ENCODE results near the gene OR51T1. TPM values are rescaled to one million over a fixed set of nuclear protein-coding genes. Genes with fewer than 3 reads are reported as not detected.

OR51T1 gene
- total RNA-seq (2021): not detected in 2 replicates
- long read RNA-seq: 0 reads

- Mint-ChIP-seq H3K4me1 (no peaks in the 10 kb centered on the region), H3K9me3 (no peaks in the 10 kb centered on the region; a peak in 1 of 5 replicates), H3K27ac (no peak within 1 kb of the TSS), H3K36me3 (ENCODE audit: insufficient read depth in 1 of 3, low read depth in 3 of 3) (no peaks in the 10 kb centered on the region), H3K27me3 (ENCODE audit: low read depth) (peaks cover 2% of the 10 kb centered on the region; the same call in 1 of the 2 replicates), H3K4me3 (no peak within 1 kb of the TSS)
- Histone ChIP-seq H3K14ac (ENCODE audit: insufficient read depth, low read length) (no peak within 1 kb of the TSS), H3T11ph (ENCODE audit: low read length) (no peak within 1 kb of the TSS), H3K23me2 (ENCODE audit: insufficient read length, low read depth, low read length, poor library complexity, severe bottlenecking) (no peaks in the 10 kb centered on the region), H3K79me2 (ENCODE audit: insufficient read depth, low read length) (no peaks in the 10 kb centered on the region), H3K27ac (ENCODE audit: insufficient read length, low read depth, low read length) (no peak within 1 kb of the TSS), H2BK5ac (ENCODE audit: insufficient read length, low read length) (no peak within 1 kb of the TSS), H2BK12ac (ENCODE audit: insufficient read length, low read depth, low read length) (no peak within 1 kb of the TSS), H4K5ac (ENCODE audit: insufficient read length, low read depth, low read length) (no peak within 1 kb of the TSS), H3K23ac (ENCODE audit: insufficient read length, low read depth, low read length) (no peak within 1 kb of the TSS), H4K8ac (replicated peaks; ENCODE audit: insufficient read length, low read depth, low read length) (no peak within 1 kb of the TSS), H2AFZ (ENCODE audit: low read length) (no peak within 1 kb of the TSS), H4K20me1 (ENCODE audit: control insufficient read depth, insufficient read depth, insufficient read length) (no peaks in the 10 kb centered on the region), H3K18ac (ENCODE audit: insufficient read length, low read depth, low read length) (no peak within 1 kb of the TSS), H3K27me3 (ENCODE audit: insufficient read depth, low read length) (no peaks in the 10 kb centered on the region), H2BK20ac (ENCODE audit: low read depth, low read length, poor library complexity, severe bottlenecking) (no peak within 1 kb of the TSS), H2AK5ac (ENCODE audit: insufficient read length, low read length) (no peak within 1 kb of the TSS), H3K9ac (ENCODE audit: extremely low read depth, insufficient read length, low read length) (no peak within 1 kb of the TSS), H3K9me3 (ENCODE audit: control insufficient read depth, low read depth, low read length) (no peaks in the 10 kb centered on the region), H3K56ac (ENCODE audit: insufficient read length, low read depth, low read length) (no peak within 1 kb of the TSS), H2BK120ac (ENCODE audit: low read depth, low read length, poor library complexity, severe bottlenecking) (no peak within 1 kb of the TSS), H3K4me2 (ENCODE audit: insufficient read depth, insufficient read length, low read length) (no peak within 1 kb of the TSS), H2BK15ac (ENCODE audit: low read depth, low read length) (no peak within 1 kb of the TSS), H3K4me1 (ENCODE audit: insufficient read depth, low read length) (no peaks in the 10 kb centered on the region), H3K79me1 (ENCODE audit: insufficient read depth, low read depth, low read length, poor library complexity, severe bottlenecking) (no peaks in the 10 kb centered on the region), H4K91ac (ENCODE audit: insufficient read length, low read depth, low read length) (no peak within 1 kb of the TSS), H3K4ac (ENCODE audit: low read depth, low read length) (no peak within 1 kb of the TSS)
- WGBS (ENCODE audit: extremely low coverage, insufficient read length, low lambda C conversion rate): no CpG with 5 or more reads among the region's 8 CpGs
- no peak for TF ChIP-seq CTCF (conservative IDR thresholded peaks at IDR 0.05)
- DNase-seq: no peak
Measured at GRCh38 chr11:4881860-4882500, at the start of gene OR51T1. Gene OR51T1 (plus strand): TSS chr11:4881900. CDS start chr11:4881900, 0 bp downstream.
